Stimulated activated memory B cell treated with anti-CD40 and anti-IgM and Interleukin-4, amounts not matched to agents 10 μg/mL and 1 μg/mL and 100 μg/mL, for 72 hours (primary cell): Measurements from ENCODE around the gene GIGYF2.
"Not testable (repeated sequence)": the region's sequence is repeated elsewhere in the genome, so short reads cannot be mapped to it uniquely, and the experiment has no call there.

Experiments used
- ATAC-seq: fragments of 150-1000 bp; cut with Tn5 transposase; 2 replicates; pipeline ENCODE4 v1.10.0; 2021
- H3K27ac Mint-ChIP-seq: one replicate; pipeline ENCODE4 v1.8.0; 2022; ENCODE audit warnings: mild to moderate bottlenecking, mixed read lengths
- H3K27me3 Mint-ChIP-seq: one replicate; pipeline ENCODE4 v1.8.0; 2022; ENCODE audit warnings: mixed read lengths
- H3K36me3 Mint-ChIP-seq: one replicate; pipeline ENCODE4 v1.8.0; 2022; ENCODE audit warnings: mixed read lengths
- H3K4me1 Mint-ChIP-seq: one replicate; pipeline ENCODE4 v1.8.0; 2022; ENCODE audit warnings: mixed read lengths
- H3K4me3 Mint-ChIP-seq: one replicate; pipeline ENCODE4 v1.8.0; 2022; ENCODE audit warnings: mild to moderate bottlenecking, moderate library complexity, mixed read lengths
- H3K9me3 Mint-ChIP-seq: one replicate; pipeline ENCODE4 v1.8.0; 2022; ENCODE audit warnings: mixed read lengths

The GIGYF2 gene

GRCh38 chr2:232842689-232843088 is 145.6 kb downstream of the GIGYF2 start:
- peak overlapping the region; percentile 72 for H3K27ac Mint-ChIP-seq
- no peak overlapping the region for H3K4me3 Mint-ChIP-seq
- H3K9me3 Mint-ChIP-seq = no peaks in the 10 kb centered on the region
- ATAC-seq = no peak
- H3K4me1 Mint-ChIP-seq = peaks cover 30% of the 10 kb centered on the region
- peaks cover 69% of the 10 kb centered on the region for H3K36me3 Mint-ChIP-seq
- H3K27me3 Mint-ChIP-seq = no peaks in the 10 kb centered on the region

- H3K36me3 Mint-ChIP-seq = peaks cover 79% of the 10 kb centered on the region
- H3K4me1 Mint-ChIP-seq = peaks cover 19% of the 10 kb centered on the region
- no peaks in the 10 kb centered on the region for H3K9me3 Mint-ChIP-seq
- no peak overlapping the region for H3K4me3 Mint-ChIP-seq
- H3K27ac Mint-ChIP-seq = no peak overlapping the region
- H3K27me3 Mint-ChIP-seq = no peaks in the 10 kb centered on the region
- ATAC-seq = no peak
Observed at GRCh38 chr2:232843834-232844233, 146.7 kb downstream of the GIGYF2 start.

- Mint-ChIP-seq H3K36me3 (peaks cover 73% of the 10 kb centered on the region), H3K4me1 (peaks cover 7% of the 10 kb centered on the region), H3K4me3 (no peak overlapping the region), H3K9me3 (no peaks in the 10 kb centered on the region), H3K27ac (peak overlapping the region; percentile 60), H3K27me3 (no peaks in the 10 kb centered on the region)
- no peak for ATAC-seq
Observed at GRCh38 chr2:232846055-232846454, 148.9 kb downstream of the GIGYF2 start.

- H3K27ac Mint-ChIP-seq = no peak overlapping the region
- peaks cover 52% of the 10 kb centered on the region for H3K36me3 Mint-ChIP-seq
- no peak overlapping the region for H3K4me3 Mint-ChIP-seq
- no peaks in the 10 kb centered on the region for H3K4me1 Mint-ChIP-seq
- ATAC-seq = no peak
- H3K27me3 Mint-ChIP-seq = no peaks in the 10 kb centered on the region
- H3K9me3 Mint-ChIP-seq = no peaks in the 10 kb centered on the region
Observed at GRCh38 chr2:232850039-232850438, 152.9 kb downstream of the GIGYF2 start.

GRCh38 chr2:232852081-232852480 is 154.9 kb downstream of the GIGYF2 start:
- peaks cover 53% of the 10 kb centered on the region for H3K36me3 Mint-ChIP-seq
- not testable (repeated sequence) for H3K9me3 Mint-ChIP-seq, H3K4me3 Mint-ChIP-seq, H3K27me3 Mint-ChIP-seq, H3K27ac Mint-ChIP-seq, H3K4me1 Mint-ChIP-seq, ATAC-seq

GRCh38 chr2:232852676-232853075 is 155.5 kb downstream of the GIGYF2 start:
- H3K27me3 Mint-ChIP-seq = no peaks in the 10 kb centered on the region
- H3K9me3 Mint-ChIP-seq = no peaks in the 10 kb centered on the region
- H3K36me3 Mint-ChIP-seq = peaks cover 55% of the 10 kb centered on the region
- no peak for ATAC-seq
- no peak overlapping the region for H3K4me3 Mint-ChIP-seq
- no peaks in the 10 kb centered on the region for H3K4me1 Mint-ChIP-seq
- H3K27ac Mint-ChIP-seq = no peak overlapping the region

- Mint-ChIP-seq H3K9me3 (no peaks in the 10 kb centered on the region), H3K4me1 (no peaks in the 10 kb centered on the region), H3K27me3 (no peaks in the 10 kb centered on the region), H3K4me3 (no peak overlapping the region), H3K36me3 (peaks cover 50% of the 10 kb centered on the region), H3K27ac (no peak overlapping the region)
- ATAC-seq = no peak
Observed at GRCh38 chr2:232854082-232854481, 157.0 kb downstream of the GIGYF2 start.

GRCh38 chr2:232857158-232857563 is 160.0 kb downstream of the GIGYF2 start:
- Mint-ChIP-seq H3K27ac (no peak overlapping the region), H3K36me3 (peaks cover 44% of the 10 kb centered on the region), H3K4me3 (no peak overlapping the region), H3K9me3 (no peaks in the 10 kb centered on the region), H3K27me3 (no peaks in the 10 kb centered on the region), H3K4me1 (no peaks in the 10 kb centered on the region)
- ATAC-seq = no peak

- no peaks in the 10 kb centered on the region for H3K4me1 Mint-ChIP-seq
- H3K36me3 Mint-ChIP-seq = peaks cover 39% of the 10 kb centered on the region
- H3K27me3 Mint-ChIP-seq = no peaks in the 10 kb centered on the region
- no peak for ATAC-seq
- H3K9me3 Mint-ChIP-seq = no peaks in the 10 kb centered on the region
- no peak overlapping the region for H3K4me3 Mint-ChIP-seq
- H3K27ac Mint-ChIP-seq = peak overlapping the region; percentile 24
Observed at GRCh38 chr2:232859385-232859916, 162.3 kb downstream of the GIGYF2 start.

- no peaks in the 10 kb centered on the region for H3K27me3 Mint-ChIP-seq
- H3K36me3 Mint-ChIP-seq = peaks cover 36% of the 10 kb centered on the region
- H3K4me3 Mint-ChIP-seq = no peak overlapping the region
- H3K27ac Mint-ChIP-seq = no peak overlapping the region
- no peak for ATAC-seq
- H3K9me3 Mint-ChIP-seq = no peaks in the 10 kb centered on the region
- no peaks in the 10 kb centered on the region for H3K4me1 Mint-ChIP-seq
Observed at GRCh38 chr2:232860593-232861241, 163.6 kb downstream of the GIGYF2 start.

GRCh38 chr2:232861353-232861752 is 164.2 kb downstream of the GIGYF2 start:
- no peaks in the 10 kb centered on the region for H3K4me1 Mint-ChIP-seq
- no peak overlapping the region for H3K27ac Mint-ChIP-seq
- no peak for ATAC-seq
- no peaks in the 10 kb centered on the region for H3K27me3 Mint-ChIP-seq
- no peak overlapping the region for H3K4me3 Mint-ChIP-seq
- H3K9me3 Mint-ChIP-seq = no peaks in the 10 kb centered on the region
- H3K36me3 Mint-ChIP-seq = peaks cover 29% of the 10 kb centered on the region

- peaks cover 2% of the 10 kb centered on the region for H3K4me1 Mint-ChIP-seq
- ATAC-seq = no peak
- no peak overlapping the region for H3K4me3 Mint-ChIP-seq
Observed at GRCh38 chr2:232863996-232864395, 166.9 kb downstream of the GIGYF2 start.

GRCh38 chr2:232865165-232865564 is 168.0 kb downstream of the GIGYF2 start:
- H3K4me1 Mint-ChIP-seq = peaks cover 7% of the 10 kb centered on the region
- H3K27ac Mint-ChIP-seq = no peak overlapping the region
- H3K9me3 Mint-ChIP-seq = no peaks in the 10 kb centered on the region
- no peak for ATAC-seq
- no peaks in the 10 kb centered on the region for H3K27me3 Mint-ChIP-seq
- H3K36me3 Mint-ChIP-seq = peaks cover under 1% of the 10 kb centered on the region
- no peak overlapping the region for H3K4me3 Mint-ChIP-seq

More at GRCh38 chr2:232863996-232864395, 166.9 kb downstream of the GIGYF2 start:
- Mint-ChIP-seq H3K27me3 (no peaks in the 10 kb centered on the region), H3K9me3 (no peaks in the 10 kb centered on the region), H3K27ac (no peak overlapping the region), H3K36me3 (peaks cover 11% of the 10 kb centered on the region)

GRCh38 chr2:232866104-232866503 is 169.0 kb downstream of the GIGYF2 start:
- Mint-ChIP-seq H3K36me3 (peaks cover 8% of the 10 kb centered on the region), H3K27me3 (no peaks in the 10 kb centered on the region), H3K4me3 (no peak overlapping the region), H3K4me1 (peaks cover 7% of the 10 kb centered on the region), H3K9me3 (no peaks in the 10 kb centered on the region), H3K27ac (no peak overlapping the region)
- no peak for ATAC-seq

GRCh38 chr2:232869138-232870017 is 172.2 kb downstream of the GIGYF2 start:
- Mint-ChIP-seq H3K27me3 (peaks cover 1% of the 10 kb centered on the region), H3K4me1 (peaks cover 7% of the 10 kb centered on the region), H3K27ac (no peak overlapping the region)

More at GRCh38 chr2:232869138-232870017, 172.2 kb downstream of the GIGYF2 start:
- no peaks in the 10 kb centered on the region for H3K9me3 Mint-ChIP-seq
- H3K36me3 Mint-ChIP-seq = peaks cover 8% of the 10 kb centered on the region
- no peak for ATAC-seq
- H3K4me3 Mint-ChIP-seq = no peak overlapping the region
